SK-N-SH (cell line): Measurements from ENCODE around the gene VPS25. TPM values are rescaled to one million over a fixed set of nuclear protein-coding genes. Genes with fewer than 3 reads are reported as not detected.

ENCODE experiments used
- CTCF ChIA-PET: fragments of 300-600, 350-600 bp; formaldehyde crosslinking; extraction: SDS; loops from one replicate; lab custom pipeline; 2021; lab: Yijun Ruan, JAX
- POLR2A ChIA-PET: fragments of 350-600 bp; sonication (Branson Sonifier 250); formaldehyde crosslinking; extraction: SDS; loops from one replicate; lab custom pipeline; 2020; ENCODE audit warnings: antibody characterized with exemption, inconsistent platforms; lab: Yijun Ruan, JAX
- DNase-seq: peaks from one replicate; pipeline ENCODE4 v3.0.0; 2012
- H2AFZ ChIP-seq: fragments of 200-600 bp; sonication (generic); 2 replicates; pipeline ENCODE4 v1.8.1; 2016; ENCODE audit warnings: antibody characterized with exemption, mild to moderate bottlenecking, low read depth
- H3F3A ChIP-seq: fragments of 200-600 bp; sonication (generic); replicated peaks from 2 replicates; pipeline ENCODE3; 2016; ENCODE audit warnings: antibody characterized with exemption, mild to moderate bottlenecking; ENCODE audit not compliant: insufficient read depth
- H3K27ac ChIP-seq, 2 experiments: fragments of 200-500 bp in 1 of 2; fragments of 200-600 bp in 1 of 2; sonication (Bioruptor generic) in 1 of 2; sonication (generic), shearing (Covaris generic) in 1 of 2; 2 replicates each; pipeline versions ENCODE4 v1.5.1 to v1.6.1; 2014 to 2016; ENCODE audit warnings: low read depth in 2 of 2, inconsistent platforms in 1 of 2, low read length in 1 of 2, mild to moderate bottlenecking in 1 of 2, mixed read lengths in 1 of 2
- H3K27me3 ChIP-seq: fragments of 200-600 bp; sonication (generic), shearing (Covaris generic); 2 replicates; pipeline ENCODE4 v1.6.1; 2016; ENCODE audit warnings: mixed run types; ENCODE audit not compliant: insufficient read depth
- H3K36me3 ChIP-seq, 2 experiments: fragments of 200-500 bp in 1 of 2; fragments of 200-600 bp in 1 of 2; sonication (Bioruptor generic) in 1 of 2; sonication (generic) in 1 of 2; replicated peaks in 1 of 2; 2 replicates each; pipeline versions ENCODE3 to v1.5.1; 2014 to 2016; ENCODE audit warnings: low read length in 1 of 2, mild to moderate bottlenecking in 1 of 2; ENCODE audit not compliant: insufficient read depth in 2 of 2, control insufficient read depth in 1 of 2
- H3K4me1 ChIP-seq, 2 experiments: fragments of 200-500 bp in 1 of 2; fragments of 200-600 bp in 1 of 2; sonication (Bioruptor generic) in 1 of 2; sonication (generic), shearing (Covaris generic) in 1 of 2; 2 replicates each; pipeline versions ENCODE4 v1.5.1 to v1.6.1; 2014 to 2016; ENCODE audit warnings: low read depth in 1 of 2, low read length in 1 of 2, mixed run types in 1 of 2; ENCODE audit not compliant: insufficient read depth in 2 of 2, control insufficient read depth in 1 of 2
- H3K4me2 ChIP-seq: fragments of 200-600 bp; sonication (generic), shearing (Covaris generic); 2 replicates; pipeline ENCODE4 v1.6.1; 2017; ENCODE audit warnings: mixed run types
- H3K4me3 ChIP-seq, 2 experiments: fragments of 200-500 bp in 1 of 2; fragments of 200-600 bp in 1 of 2; sonication (Bioruptor generic) in 1 of 2; sonication (generic), shearing (Covaris generic) in 1 of 2; 2 replicates each; pipeline versions ENCODE4 v1.5.1 to v1.8.1; 2014 to 2016; ENCODE audit warnings: low read depth in 2 of 2, inconsistent platforms in 1 of 2, low read length in 1 of 2, mild to moderate bottlenecking in 1 of 2, mixed read lengths in 1 of 2, moderate library complexity in 1 of 2
- H3K79me2 ChIP-seq: fragments of 200-600 bp; sonication (generic); 2 replicates; pipeline ENCODE4 v1.8.1; 2017; ENCODE audit warnings: mild to moderate bottlenecking; ENCODE audit not compliant: insufficient read depth
- H3K9ac ChIP-seq: fragments of 200-600 bp; sonication (generic); 2 replicates; pipeline ENCODE4 v1.6.1; 2017; ENCODE audit warnings: mixed run types
- H3K9me2 ChIP-seq: fragments of 200-600 bp; sonication (generic); 2 replicates; pipeline ENCODE4 v1.6.1; 2017; ENCODE audit warnings: mixed run types
- H3K9me3 ChIP-seq: fragments of 200-600 bp; sonication (generic); 2 replicates; pipeline ENCODE4 v1.6.1; 2017; ENCODE audit warnings: mixed run types, mild to moderate bottlenecking, moderate library complexity
- H4K20me1 ChIP-seq: fragments of 200-600 bp; sonication (generic); 2 replicates; pipeline ENCODE4 v1.6.1; 2017; ENCODE audit warnings: mild to moderate bottlenecking, mixed run types; ENCODE audit not compliant: insufficient read depth
- CHD2 ChIP-seq: fragments of 150-350 bp; IDR thresholded peaks from 2 replicates; pipeline ENCODE4 v1.6.1; 2018; ENCODE audit warnings: low read length; ENCODE audit not compliant: partially characterized antibody
- ELF1 ChIP-seq: IDR thresholded peaks from 2 replicates; pipeline ENCODE4 v1.4.0; 2012
- EP300 ChIP-seq, 2 experiments: IDR thresholded peaks; 2 replicates each; pipeline versions ENCODE4 v1.4.0 to v1.6.1; 2012; ENCODE audit warnings: borderline replicate concordance in 1 of 2, low read depth in 1 of 2, low read length in 1 of 2
- FOSL2 ChIP-seq: IDR thresholded peaks from 2 replicates; pipeline ENCODE4 v1.4.0; 2012; ENCODE audit warnings: low read depth, mild to moderate bottlenecking, moderate library complexity, borderline replicate concordance
- FOXJ3 ChIP-seq: sonication (generic); formaldehyde crosslinking; IDR thresholded peaks from 2 replicates; pipeline ENCODE4 v1.5.1; 2020; ENCODE audit warnings: mild to moderate bottlenecking, missing genetic modification reagents
- GABPA ChIP-seq: IDR thresholded peaks from 2 replicates; pipeline ENCODE4 v1.4.0; 2012; ENCODE audit warnings: low read depth, mild to moderate bottlenecking
- IRF3 ChIP-seq: fragments of 150-350 bp; IDR thresholded peaks from 2 replicates; pipeline ENCODE4 v1.6.1; 2016; ENCODE audit warnings: mild to moderate bottlenecking, low read depth, low read length
- MAX ChIP-seq: IDR thresholded peaks from 2 replicates; pipeline ENCODE4 v1.4.0; 2012; ENCODE audit warnings: low read depth
- MXI1 ChIP-seq: IDR thresholded peaks from 2 replicates; pipeline ENCODE4 v1.6.1; 2012; ENCODE audit warnings: mild to moderate bottlenecking, low read depth, low read length, improper control_type of control experiment
- NFIC ChIP-seq: IDR thresholded peaks from 2 replicates; pipeline ENCODE4 v1.4.0; 2012; ENCODE audit warnings: borderline replicate concordance
- NRF1 ChIP-seq: IDR thresholded peaks from 2 replicates; pipeline ENCODE4 v1.6.1; 2012; ENCODE audit warnings: low read depth, mild to moderate bottlenecking, low read length
- PBX3 ChIP-seq: IDR thresholded peaks from 2 replicates; pipeline ENCODE4; 2012
- POLR2AphosphoS5 ChIP-seq: IDR thresholded peaks from 2 replicates; pipeline ENCODE4 v1.6.1; 2012; ENCODE audit warnings: low read depth, low read length
- RAD21 ChIP-seq: IDR thresholded peaks from 2 replicates; pipeline ENCODE4 v1.6.1; 2012; ENCODE audit warnings: mild to moderate bottlenecking, low read length
- RFX5 ChIP-seq: IDR thresholded peaks from 2 replicates; pipeline ENCODE4 v1.6.1; 2012; ENCODE audit warnings: mild to moderate bottlenecking, improper control_type of control experiment, low read length
- RXRA ChIP-seq: IDR thresholded peaks from 2 replicates; pipeline ENCODE4 v1.4.0; 2012; ENCODE audit warnings: low read depth, mild to moderate bottlenecking, borderline replicate concordance
- SIN3A ChIP-seq: IDR thresholded peaks from 2 replicates; pipeline ENCODE4 v1.6.1; 2012; ENCODE audit warnings: low read depth, mild to moderate bottlenecking, low read length, moderate library complexity, borderline replicate concordance
- SMC3 ChIP-seq: IDR thresholded peaks from 2 replicates; pipeline ENCODE4 v1.6.1; 2012; ENCODE audit warnings: low read depth, low read length, improper control_type of control experiment
- TCF12 ChIP-seq: IDR thresholded peaks from 2 replicates; pipeline ENCODE4 v1.4.0; 2012
- TEAD4 ChIP-seq: IDR thresholded peaks from 2 replicates; pipeline ENCODE4 v1.4.0; 2012; ENCODE audit warnings: mild to moderate bottlenecking, borderline replicate concordance; ENCODE audit not compliant: insufficient read depth
- USF1 ChIP-seq: IDR thresholded peaks from 2 replicates; pipeline ENCODE4 v1.4.0; 2012; ENCODE audit warnings: low read depth, borderline replicate concordance
- USF2 ChIP-seq: fragments of 150-350 bp; IDR thresholded peaks from 2 replicates; pipeline ENCODE4 v1.6.1; 2017; ENCODE audit warnings: antibody characterized with exemption, low read length, low read depth, borderline replicate concordance
- ZBTB33 ChIP-seq: IDR thresholded peaks from 2 replicates; pipeline ENCODE4 v1.4.0; 2012; ENCODE audit warnings: low read depth, borderline replicate concordance
- WGBS: methylation state at CpG from one replicate; pipeline ENCODE4 v1.1.6; 2017; ENCODE audit warnings: low lambda C conversion rate; 5-methylcytosine and 5-hydroxymethylcytosine counted together
- polyA plus RNA-seq, 3 experiments: library from polyadenylated mRNA; depleted of rRNA; stranded (reverse); fragments of >200 nt; gene quantifications; 2 replicates each; pipeline ENCODE4 v1.2.3, GENCODE V29; 2012

Gene VPS25
- polyA plus RNA-seq (2012; rRNA removed), result 127 and 158 TPM in 2 replicates
- 112 and 145 TPM in 2 replicates for polyA plus RNA-seq (2012; cell fraction: cytosol; rRNA removed)
- polyA plus RNA-seq (2012; cell fraction: nucleus; rRNA removed), result 67.3 and 101 TPM in 2 replicates

- Histone ChIP-seq H3K4me3 (peak within 1 kb of the TSS; percentile 73 to 98), H3K4me1 (peaks cover 3 to 15% of the 10 kb centered on the region in 2 experiments; a peak in 2 of 4 replicates), H3F3A (peaks cover 29% of the 10 kb centered on the region), H3K9me3 (no peaks in the 10 kb centered on the region), H3K36me3 (peaks cover 9 to 39% of the 10 kb centered on the region in 2 experiments), H3K79me2 (peaks cover 32% of the 10 kb centered on the region), H3K9ac (peak within 1 kb of the TSS; percentile 94), H3K27ac (peak within 1 kb of the TSS; percentile 68 to 90), H2AFZ (peak within 1 kb of the TSS; percentile 91; the same call in 1 of the 2 replicates), H3K4me2 (peak within 1 kb of the TSS; percentile 99), H4K20me1 (no peaks in the 10 kb centered on the region), H3K9me2 (no peaks in the 10 kb centered on the region), H3K27me3 (no peaks in the 10 kb centered on the region)
- peak; percentile 85 for DNase-seq
- CTCF ChIA-PET, result interaction anchor here (0.7 to 4.0 kb wide), 9 partner anchors 8 to 221 kb away, joined by 3 to 48 read pairs (median 3); partner anchors contain the start of genes BECN1, HSD17B1 and RAMP2
- 0% methylated on average over 12 of the region's 39 CpGs for WGBS
- POLR2A ChIA-PET, result interaction anchor here (0.6 to 1.9 kb wide), 8 partner anchors 9 to 497 kb away, joined by 3 to 17 read pairs (median 5); partner anchors contain the start of genes CNTD1, COA3, NAGLU and PSMC3IP
- peak; percentile 99 for TF ChIP-seq GABPA
- peak; percentile 76 for TF ChIP-seq RFX5
- no peak for TF ChIP-seq USF2
- TF ChIP-seq NFIC, result no peak
- TF ChIP-seq RAD21, result 0 out of 2 replicates have a peak, but pooled peaks have one; percentile 7
- TF ChIP-seq FOXJ3 (CRISPR knock-in tag), result no peak
- no peak for TF ChIP-seq NRF1
- TF ChIP-seq SIN3A, result peak; percentile 94
- no peak for TF ChIP-seq TCF12
- TF ChIP-seq MXI1, result peak; percentile 85
- TF ChIP-seq ZBTB33, result no peak
- peak in 1 of 2 experiments; percentile 35; a peak in 1 of 4 replicates for TF ChIP-seq EP300 (IDR thresholded peaks at IDR 0.05; ENCODE audit: borderline replicate concordance in 1 of 2, low read depth in 1 of 2, low read length in 1 of 2)
- 0 out of 2 replicates have a peak, but pooled peaks have one; percentile 30 for TF ChIP-seq PBX3
- TF ChIP-seq TEAD4, result no peak
- 0 out of 2 replicates have a peak, but pooled peaks have one; percentile 17 for TF ChIP-seq USF1
- TF ChIP-seq IRF3, result no peak
- peak; percentile 27; the same call in 1 of the 2 replicates for TF ChIP-seq FOSL2
- no peak for TF ChIP-seq RXRA
- TF ChIP-seq MAX, result peak; percentile 82
- no peak for TF ChIP-seq CHD2
- no peak for TF ChIP-seq SMC3
- peak; percentile 95 for TF ChIP-seq ELF1
- peak; percentile 99 for TF ChIP-seq POLR2AphosphoS5
These were observed at the start of gene VPS25 for GRCh38 chr17:42773290-42774035. Gene VPS25, plus strand, starts transcription at chr17:42773449. Its CDS starts 27 bp downstream, at chr17:42773476.
